ENCODE measurements around the gene NUDT3. TPM values are rescaled to one million over a fixed set of nuclear protein-coding genes. Genes with fewer than 3 reads are reported as not detected.
"Not testable (repeated sequence)": the region's sequence is repeated elsewhere in the genome, so short reads cannot be mapped to it uniquely, and the experiment has no call there.

The NUDT3 gene
- total RNA-seq, 1 donor from 2014 or later, result 50.1 TPM

DNA sequence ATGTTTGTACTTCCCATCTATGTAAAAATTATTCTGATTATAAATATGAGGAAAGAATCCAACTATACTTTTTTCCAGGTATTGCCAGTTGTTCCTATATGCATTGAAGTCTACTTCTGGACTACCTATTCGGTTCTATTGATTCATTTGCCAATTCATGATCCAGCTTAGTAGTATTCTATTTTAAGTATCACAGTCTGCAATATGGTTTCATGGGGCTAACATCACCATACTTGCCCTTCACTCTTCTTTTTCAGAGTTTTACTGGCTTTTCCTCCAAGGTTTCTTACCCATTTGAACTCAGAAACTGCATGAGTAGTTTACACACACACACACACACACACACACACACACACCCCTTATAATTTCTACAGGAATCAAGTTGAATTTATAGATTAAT is 34.5 kb downstream of the NUDT3 start:
- Histone ChIP-seq H3K27ac (replicated peaks) (no peak overlapping the region), H3K4me3 (no peak overlapping the region)

DNA sequence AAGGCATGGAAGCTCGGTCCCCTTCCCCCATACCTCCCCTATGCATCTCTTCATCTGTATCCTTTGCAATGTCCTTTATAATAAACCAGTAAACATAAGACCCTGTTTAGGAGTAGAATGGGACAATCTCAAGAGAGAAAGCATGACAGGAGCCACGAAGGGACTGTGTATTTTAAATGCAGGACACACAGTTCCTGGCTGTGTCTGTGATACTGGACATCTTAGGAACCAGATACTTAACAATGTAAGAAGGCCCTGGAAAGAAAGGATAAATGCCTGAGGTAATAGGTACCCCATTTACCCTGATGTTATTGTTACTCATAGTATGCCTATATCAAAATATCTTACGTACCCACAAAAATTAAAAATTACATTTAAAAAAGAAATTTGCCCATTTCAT is 36.6 kb downstream of the NUDT3 start:
- intact Hi-C loops (cut with micrococcal nuclease), result no loop called here
- TF ChIP-seq, protein P1, sequence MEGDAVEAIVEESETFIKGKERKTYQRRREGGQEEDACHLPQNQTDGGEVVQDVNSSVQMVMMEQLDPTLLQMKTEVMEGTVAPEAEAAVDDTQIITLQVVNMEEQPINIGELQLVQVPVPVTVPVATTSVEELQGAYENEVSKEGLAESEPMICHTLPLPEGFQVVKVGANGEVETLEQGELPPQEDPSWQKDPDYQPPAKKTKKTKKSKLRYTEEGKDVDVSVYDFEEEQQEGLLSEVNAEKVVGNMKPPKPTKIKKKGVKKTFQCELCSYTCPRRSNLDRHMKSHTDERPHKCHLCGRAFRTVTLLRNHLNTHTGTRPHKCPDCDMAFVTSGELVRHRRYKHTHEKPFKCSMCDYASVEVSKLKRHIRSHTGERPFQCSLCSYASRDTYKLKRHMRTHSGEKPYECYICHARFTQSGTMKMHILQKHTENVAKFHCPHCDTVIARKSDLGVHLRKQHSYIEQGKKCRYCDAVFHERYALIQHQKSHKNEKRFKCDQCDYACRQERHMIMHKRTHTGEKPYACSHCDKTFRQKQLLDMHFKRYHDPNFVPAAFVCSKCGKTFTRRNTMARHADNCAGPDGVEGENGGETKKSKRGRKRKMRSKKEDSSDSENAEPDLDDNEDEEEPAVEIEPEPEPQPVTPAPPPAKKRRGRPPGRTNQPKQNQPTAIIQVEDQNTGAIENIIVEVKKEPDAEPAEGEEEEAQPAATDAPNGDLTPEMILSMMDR (IDR thresholded peaks at IDR 0.05; ENCODE audit: borderline replicate concordance), result no peak
- peaks cover 79% of the 10 kb centered on the region for H3K4me1 ChIP-seq

More for the DNA sequence above, 34.5 kb downstream of the NUDT3 start:
- TF ChIP-seq, protein P1 (IDR thresholded peaks at IDR 0.05; ENCODE audit: borderline replicate concordance), result no peak
- Histone ChIP-seq H3K36me3 (no peaks in the 10 kb centered on the region), H3K27me3 (ENCODE audit: low read depth) (no peaks in the 10 kb centered on the region), H3K4me1 (peaks cover 81% of the 10 kb centered on the region), H3K9me3 (replicated peaks) (no peaks in the 10 kb centered on the region)
- intact Hi-C loops (cut with micrococcal nuclease), result no loop called here
- no peak for DNase-seq

DNA sequence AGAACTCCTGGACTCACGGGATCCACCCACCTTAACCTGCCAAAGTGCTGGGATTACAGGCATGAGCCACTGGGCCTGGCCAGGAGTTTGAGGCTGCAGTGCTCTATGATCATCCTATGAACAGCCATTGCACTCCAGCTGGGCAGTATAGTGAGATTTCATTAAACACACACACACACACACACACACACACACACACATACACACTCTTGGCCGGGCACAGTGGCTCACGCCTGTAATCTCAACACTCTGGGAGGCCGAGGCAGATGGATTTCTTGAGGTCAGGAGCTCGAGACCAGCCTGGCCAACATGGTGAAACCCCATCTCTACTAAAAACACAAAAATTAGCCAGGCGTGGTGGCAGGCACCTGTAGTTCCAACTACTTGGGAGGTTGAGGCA is 38.2 kb downstream of the NUDT3 start:
- H3K4me3 ChIP-seq; H3K36me3 ChIP-seq; H3K27ac ChIP-seq (replicated peaks); intact Hi-C loops (cut with micrococcal nuclease); H3K27me3 ChIP-seq (ENCODE audit: low read depth); H3K9me3 ChIP-seq (replicated peaks); DNase-seq: not testable (repeated sequence)
- peaks cover 77% of the 10 kb centered on the region for H3K4me1 ChIP-seq

More for the DNA sequence above, 36.6 kb downstream of the NUDT3 start:
- Histone ChIP-seq H3K27ac (replicated peaks) (peak overlapping the region; percentile 33), H3K4me3 (no peak overlapping the region), H3K9me3 (replicated peaks) (no peaks in the 10 kb centered on the region), H3K27me3 (ENCODE audit: low read depth) (no peaks in the 10 kb centered on the region), H3K36me3 (no peaks in the 10 kb centered on the region)
- DNase-seq, result no peak

DNA sequence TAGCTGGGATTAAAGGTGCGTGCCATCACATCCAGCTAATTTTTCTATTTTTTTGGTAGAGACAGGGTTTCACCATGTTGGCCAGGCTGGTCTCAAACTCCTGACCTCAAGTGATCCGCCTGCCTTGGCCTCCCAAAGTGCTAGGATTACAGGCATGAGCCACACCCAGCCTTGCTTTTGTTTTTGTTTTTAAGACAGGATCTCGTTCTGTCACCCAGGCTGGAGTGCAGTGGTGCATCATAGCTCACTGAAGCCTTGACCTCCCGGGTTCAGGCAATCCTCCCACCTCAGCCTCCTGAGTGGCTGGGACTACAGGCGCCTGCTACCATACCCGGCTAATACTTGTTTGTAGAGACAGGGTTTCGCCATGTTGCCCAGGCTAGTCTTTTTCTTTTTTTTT is 38.9 kb downstream of the NUDT3 start:
- H3K4me1 ChIP-seq, result peaks cover 70% of the 10 kb centered on the region
- intact Hi-C loops (cut with micrococcal nuclease); H3K27ac ChIP-seq (replicated peaks): not testable (repeated sequence)

DNA sequence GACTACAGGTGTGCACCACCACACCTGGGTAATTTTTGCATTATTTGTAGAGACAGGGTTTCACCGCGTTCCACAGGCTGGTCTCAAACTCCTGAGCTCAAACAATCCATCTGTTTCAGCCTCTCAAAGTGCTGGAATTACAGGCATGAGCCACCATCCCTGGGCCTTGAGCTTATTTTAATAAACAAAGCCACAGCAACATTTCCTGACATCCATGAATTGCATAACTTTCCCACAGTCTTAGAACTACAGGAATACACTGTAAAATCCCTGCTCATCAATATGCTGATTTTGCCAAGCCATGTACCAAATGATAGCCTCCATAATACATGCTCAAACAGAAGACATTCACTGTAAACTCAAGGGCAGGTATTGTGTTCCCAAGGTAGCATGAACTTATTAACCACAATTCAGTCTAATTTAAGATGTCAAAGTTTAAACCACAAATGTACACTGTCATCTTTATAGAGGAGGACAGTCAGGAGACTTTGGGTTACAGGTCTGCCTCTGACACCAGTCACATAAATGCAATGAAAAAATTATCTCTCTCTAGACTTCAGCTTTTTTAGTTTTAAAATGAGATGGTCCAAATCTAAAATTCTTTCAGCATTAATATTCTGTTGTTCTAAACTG is 40.0 kb downstream of the NUDT3 start:
- intact Hi-C loops (cut with micrococcal nuclease), result no loop called here
- no peaks in the 10 kb centered on the region for H3K27me3 ChIP-seq (ENCODE audit: low read depth)
- DNase-seq, result no peak
- TF ChIP-seq, protein P1 (IDR thresholded peaks at IDR 0.05; ENCODE audit: borderline replicate concordance), result no peak
- no peak overlapping the region for H3K4me3 ChIP-seq
- no peaks in the 10 kb centered on the region for H3K36me3 ChIP-seq
- H3K4me1 ChIP-seq, result peaks cover 63% of the 10 kb centered on the region
- peak overlapping the region; percentile 7 for H3K27ac ChIP-seq (replicated peaks)
- H3K9me3 ChIP-seq (replicated peaks), result no peaks in the 10 kb centered on the region

More for the DNA sequence above, 38.9 kb downstream of the NUDT3 start:
- H3K4me3 ChIP-seq; H3K9me3 ChIP-seq (replicated peaks); DNase-seq; H3K36me3 ChIP-seq; H3K27me3 ChIP-seq (ENCODE audit: low read depth): not testable (repeated sequence)

DNA sequence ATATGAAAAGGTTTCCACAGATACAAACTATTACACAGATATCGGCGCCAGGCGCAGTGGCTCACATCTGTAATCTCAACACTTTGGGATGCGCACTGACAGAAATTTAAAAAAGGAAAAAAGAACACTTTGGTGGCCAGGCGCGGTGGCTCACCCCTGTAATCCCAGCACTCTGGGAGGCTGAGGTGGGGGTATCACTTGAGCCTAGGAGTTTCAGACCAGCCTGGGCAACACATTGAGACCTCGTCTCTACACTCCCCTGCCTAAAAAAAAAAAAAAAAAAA is 41.6 kb downstream of the NUDT3 start:
- peaks cover 61% of the 10 kb centered on the region for H3K4me1 ChIP-seq
- intact Hi-C loops (cut with micrococcal nuclease), result no loop called here
- DNase-seq, result no peak

More for the DNA sequence above, 41.6 kb downstream of the NUDT3 start:
- Histone ChIP-seq H3K9me3 (replicated peaks) (no peaks in the 10 kb centered on the region), H3K27me3 (ENCODE audit: low read depth) (no peaks in the 10 kb centered on the region), H3K4me3 (no peak overlapping the region), H3K36me3 (no peaks in the 10 kb centered on the region), H3K27ac (replicated peaks) (peak overlapping the region; percentile 42)
- TF ChIP-seq, protein P1 (IDR thresholded peaks at IDR 0.05; ENCODE audit: borderline replicate concordance), result no peak

Measured in left ventricle myocardium inferior (tissue), 1 donor.